Measurements from ENCODE around the gene CASKIN1. TPM values are rescaled to one million over a fixed set of nuclear protein-coding genes. Genes with fewer than 3 reads are reported as not detected.

Gene CASKIN1
- total and polyA plus RNA-seq, 8 donors, result 0.15 to 0.73 (median 0.37) TPM; not detected in 4

- Histone ChIP-seq H3K36me3 (peaks cover 29 to 51% (median 40%) of the 10 kb centered on the region in 4 donors), H3K4me1 (peaks cover 34 to 54% (median 46%) of the 10 kb centered on the region in 4 donors), H3K27me3 (no peaks in the 10 kb centered on the region), H3K9me3 (no peaks in the 10 kb centered on the region), H3K4me3 (no peak within 1 kb of the TSS), H3K27ac (peak within 1 kb of the TSS in 1 of 5 donors; percentile 93)
- TF ChIP-seq POLR2A (IDR thresholded peaks at IDR 0.05) (no peak), POLR2AphosphoS5 (IDR thresholded peaks at IDR 0.05) (no peak), EP300 (IDR thresholded peaks at IDR 0.05) (no peak)
- TF ChIP-seq, protein P1, sequence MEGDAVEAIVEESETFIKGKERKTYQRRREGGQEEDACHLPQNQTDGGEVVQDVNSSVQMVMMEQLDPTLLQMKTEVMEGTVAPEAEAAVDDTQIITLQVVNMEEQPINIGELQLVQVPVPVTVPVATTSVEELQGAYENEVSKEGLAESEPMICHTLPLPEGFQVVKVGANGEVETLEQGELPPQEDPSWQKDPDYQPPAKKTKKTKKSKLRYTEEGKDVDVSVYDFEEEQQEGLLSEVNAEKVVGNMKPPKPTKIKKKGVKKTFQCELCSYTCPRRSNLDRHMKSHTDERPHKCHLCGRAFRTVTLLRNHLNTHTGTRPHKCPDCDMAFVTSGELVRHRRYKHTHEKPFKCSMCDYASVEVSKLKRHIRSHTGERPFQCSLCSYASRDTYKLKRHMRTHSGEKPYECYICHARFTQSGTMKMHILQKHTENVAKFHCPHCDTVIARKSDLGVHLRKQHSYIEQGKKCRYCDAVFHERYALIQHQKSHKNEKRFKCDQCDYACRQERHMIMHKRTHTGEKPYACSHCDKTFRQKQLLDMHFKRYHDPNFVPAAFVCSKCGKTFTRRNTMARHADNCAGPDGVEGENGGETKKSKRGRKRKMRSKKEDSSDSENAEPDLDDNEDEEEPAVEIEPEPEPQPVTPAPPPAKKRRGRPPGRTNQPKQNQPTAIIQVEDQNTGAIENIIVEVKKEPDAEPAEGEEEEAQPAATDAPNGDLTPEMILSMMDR (IDR thresholded peaks at IDR 0.05), result no peak
- intact Hi-C loops (cut with DNase I; ENCODE audit: low total_unique reads), result no loop called here
- DNase-seq, result no peak
- WGBS, 5 donors, result 69 to 78% (median 74%) methylated on average over 17 to 24 of the region's 24 CpGs
Measured at GRCh38 chr16:2210386-2211365, 14.3 kb upstream of the CASKIN1 start, which contains the start of gene BRICD5. BRICD5 (minus strand) TSS chr16:2210863; CDS start chr16:2210833, 30 bp downstream.

GRCh38 chr16:2210009-2210332 is 13.6 kb upstream of the CASKIN1 start:
- intact Hi-C loops (cut with DNase I; ENCODE audit: low total_unique reads), result no loop called here
- H3K27me3 ChIP-seq, result no peaks in the 10 kb centered on the region
- 83 to 95% (median 90%) methylated on average over 2 to 17 of the region's 17 CpGs for WGBS, 5 donors
- H3K4me1 ChIP-seq, result peaks cover 31 to 50% (median 46%) of the 10 kb centered on the region in 4 donors
- no peaks in the 10 kb centered on the region for H3K9me3 ChIP-seq
- no peak for DNase-seq
- no peak overlapping the region for H3K27ac ChIP-seq
- TF ChIP-seq POLR2AphosphoS5 (IDR thresholded peaks at IDR 0.05) (no peak), POLR2A (IDR thresholded peaks at IDR 0.05) (no peak), EP300 (IDR thresholded peaks at IDR 0.05) (no peak)
- H3K4me3 ChIP-seq, result no peak overlapping the region
- peaks cover 29 to 51% (median 40%) of the 10 kb centered on the region in 4 donors for H3K36me3 ChIP-seq

GRCh38 chr16:2209258-2210008 is 13.0 kb upstream of the CASKIN1 start:
- WGBS, 5 donors, result 73 to 91% (median 90%) methylated on average over 12 to 29 of the region's 29 CpGs
- peaks cover 29 to 51% (median 40%) of the 10 kb centered on the region in 4 donors for H3K36me3 ChIP-seq
- DNase-seq, result no peak

GRCh38 chr16:2208772-2209171 is 12.4 kb upstream of the CASKIN1 start:
- TF ChIP-seq POLR2AphosphoS5 (IDR thresholded peaks at IDR 0.05) (no peak), POLR2A (IDR thresholded peaks at IDR 0.05) (no peak), EP300 (IDR thresholded peaks at IDR 0.05) (no peak)
- TF ChIP-seq, protein P1 (IDR thresholded peaks at IDR 0.05), result no peak
- no peaks in the 10 kb centered on the region for H3K27me3 ChIP-seq
- intact Hi-C loops (cut with DNase I; ENCODE audit: low total_unique reads), result loop anchor here (10.0 kb wide), 1 partner anchor 46 kb away; the partner anchor contains the start of gene ECI1
- DNase-seq, result no peak
- WGBS, 5 donors, result 85 to 95% (median 93%) methylated on average over 9 of the region's 9 CpGs; no CpG with 5 or more reads in 1 of the 5 donors
- peaks cover 29 to 51% (median 40%) of the 10 kb centered on the region in 4 donors for H3K36me3 ChIP-seq
- H3K27ac ChIP-seq, result no peak overlapping the region
- no peak overlapping the region for H3K4me3 ChIP-seq
- peaks cover 29 to 50% (median 46%) of the 10 kb centered on the region in 4 donors for H3K4me1 ChIP-seq
- no peaks in the 10 kb centered on the region for H3K9me3 ChIP-seq

More at GRCh38 chr16:2209258-2210008, 13.0 kb upstream of the CASKIN1 start:
- Histone ChIP-seq H3K4me1 (peaks cover 35 to 56% (median 51%) of the 10 kb centered on the region in 4 donors), H3K4me3 (no peak overlapping the region), H3K27ac (no peak overlapping the region), H3K27me3 (no peaks in the 10 kb centered on the region), H3K9me3 (no peaks in the 10 kb centered on the region)
- intact Hi-C loops (cut with DNase I; ENCODE audit: low total_unique reads), result loop anchor here (10.0 kb wide), 1 partner anchor 45 kb away; the partner anchor contains the start of gene ECI1
- TF ChIP-seq POLR2A (IDR thresholded peaks at IDR 0.05) (no peak), POLR2AphosphoS5 (IDR thresholded peaks at IDR 0.05) (no peak), EP300 (IDR thresholded peaks at IDR 0.05) (no peak)
- TF ChIP-seq, protein P1 (IDR thresholded peaks at IDR 0.05), result no peak

Data from stomach (tissue), 9 donors.